Suprapubic skin (tissue), 4 donors: ENCODE data around the gene SPG7. TPM values are rescaled to one million over a fixed set of nuclear protein-coding genes. Genes with fewer than 3 reads are reported as not detected.
A peak's percentile ranks its signal among the peaks of the same experiment; 100 is the strongest.

Experiments used
- DNase-seq, 2 donors: peaks; one replicate each; pipeline ENCODE4 v3.0.0-alpha.2; 2019; ENCODE audit warnings: low spot score in 2 of 2
- H3K27ac ChIP-seq: fragments of 200-600 bp; sonication (generic); one replicate; pipeline ENCODE4 v1.5.1; 2019
- H3K27me3 ChIP-seq: fragments of 200-600 bp; sonication (generic); one replicate; pipeline ENCODE4 v1.5.1; 2019
- H3K36me3 ChIP-seq: fragments of 200-600 bp; sonication (generic); one replicate; pipeline ENCODE4 v1.5.1; 2019
- H3K4me1 ChIP-seq: fragments of 200-600 bp; sonication (generic); one replicate; pipeline ENCODE4 v1.5.1; 2019
- H3K4me3 ChIP-seq: fragments of 200-600 bp; sonication (generic); one replicate; pipeline ENCODE4 v1.5.1; 2019; ENCODE audit warnings: mild to moderate bottlenecking
- H3K9me3 ChIP-seq: fragments of 200-600 bp; sonication (generic); one replicate; pipeline ENCODE4 v1.5.1; 2019
- CTCF ChIP-seq, 2 donors: fragments of 200-600 bp in 1 of 2; fragments of 450-650 bp in 1 of 2; sonication (generic) in 1 of 2; IDR thresholded peaks; one replicate each; pipeline ENCODE4 v1.5.1; 2016 to 2019; ENCODE audit warnings: antibody characterized with exemption in 2 of 2, mild to moderate bottlenecking in 1 of 2, moderate library complexity in 1 of 2
- EP300 ChIP-seq: sonication (generic); formaldehyde crosslinking; IDR thresholded peaks from one replicate; pipeline ENCODE4 v1.6.1; 2017; ENCODE audit warnings: antibody characterized with exemption
- POLR2A ChIP-seq, 2 donors: fragments of 450-650 bp; IDR thresholded peaks; one replicate each; pipeline ENCODE4 v1.6.1; 2017; ENCODE audit warnings: antibody characterized with exemption in 2 of 2, mild to moderate bottlenecking in 2 of 2, moderate library complexity in 2 of 2
- POLR2AphosphoS5 ChIP-seq, 3 donors: sonication (generic); formaldehyde crosslinking; IDR thresholded peaks; one replicate each; pipeline ENCODE4 v1.6.1; 2017; ENCODE audit warnings: antibody characterized with exemption in 3 of 3
- WGBS: methylation state at CpG from one replicate; pipeline ENCODE4 v1.1.5; 2018; 5-methylcytosine and 5-hydroxymethylcytosine counted together
- total RNA-seq, 4 donors: library from RNA; depleted of rRNA; stranded (reverse); fragments of >200 nt; gene quantifications; one replicate each; pipeline ENCODE4 v1.1.0, GENCODE V29; 2016

The SPG7 gene
- total RNA-seq, 4 donors from 2014 or later: 131 to 324 (median 144) TPM

DNA sequence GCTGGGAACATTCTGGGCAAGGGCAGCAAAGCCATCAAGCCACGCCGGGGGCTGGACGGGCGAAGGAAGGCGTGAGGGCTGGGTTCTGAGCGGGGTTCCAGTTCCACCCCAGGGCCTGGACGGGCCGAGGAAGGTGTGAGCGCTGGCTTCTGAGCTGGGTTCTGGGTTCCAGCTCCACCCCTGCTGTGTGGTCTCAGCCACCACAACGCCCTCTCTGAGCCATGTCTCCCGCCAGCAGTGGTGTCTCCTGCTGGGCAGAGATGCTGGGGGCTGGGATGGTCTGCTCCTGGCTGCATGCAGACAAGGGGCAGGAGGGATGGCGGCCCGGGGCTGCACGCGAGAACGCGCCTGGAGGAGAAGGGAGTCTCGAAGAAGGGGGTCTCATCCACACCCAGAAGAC, 63.4 kb downstream of the SPG7 start:
- no peak overlapping the region for H3K27ac ChIP-seq
- no peak for DNase-seq
- H3K27me3 ChIP-seq: peaks cover 48% of the 10 kb centered on the region
- H3K9me3 ChIP-seq: no peaks in the 10 kb centered on the region
- H3K36me3 ChIP-seq: no peaks in the 10 kb centered on the region
- H3K4me3 ChIP-seq: no peak overlapping the region
- 64% methylated on average over 5 of the region's 18 CpGs for WGBS
- H3K4me1 ChIP-seq: peaks cover 30% of the 10 kb centered on the region
- TF ChIP-seq POLR2A (IDR thresholded peaks at IDR 0.05): no peak
- TF ChIP-seq CTCF (IDR thresholded peaks at IDR 0.05): no peak
- TF ChIP-seq EP300: no peak
- no peak for TF ChIP-seq POLR2AphosphoS5 (IDR thresholded peaks at IDR 0.05)

GRCh38 chr16:89572073-89572484, 63.9 kb downstream of the SPG7 start:
- Histone ChIP-seq H3K27ac (no peak overlapping the region), H3K4me3 (no peak overlapping the region), H3K27me3 (peaks cover 53% of the 10 kb centered on the region), H3K36me3 (no peaks in the 10 kb centered on the region), H3K9me3 (no peaks in the 10 kb centered on the region), H3K4me1 (peaks cover 30% of the 10 kb centered on the region)
- 28% methylated on average over 12 of the region's 14 CpGs for WGBS
- DNase-seq: no peak
- TF ChIP-seq POLR2A (IDR thresholded peaks at IDR 0.05): no peak
- TF ChIP-seq CTCF (IDR thresholded peaks at IDR 0.05): no peak
- TF ChIP-seq EP300: no peak
- no peak for TF ChIP-seq POLR2AphosphoS5 (IDR thresholded peaks at IDR 0.05)

- Histone ChIP-seq H3K9me3 (no peaks in the 10 kb centered on the region), H3K27me3 (peaks cover 53% of the 10 kb centered on the region), H3K4me1 (peaks cover 30% of the 10 kb centered on the region), H3K27ac (no peak overlapping the region), H3K4me3 (no peak overlapping the region), H3K36me3 (no peaks in the 10 kb centered on the region)
- TF ChIP-seq CTCF (IDR thresholded peaks at IDR 0.05) (no peak), POLR2AphosphoS5 (IDR thresholded peaks at IDR 0.05) (no peak), EP300 (no peak), POLR2A (IDR thresholded peaks at IDR 0.05) (no peak)
- 74% methylated on average over 14 of the region's 19 CpGs for WGBS
- DNase-seq: no peak
Measured at GRCh38 chr16:89572485-89573205, 64.4 kb downstream of the SPG7 start.

GRCh38 chr16:89573826-89574680, 65.8 kb downstream of the SPG7 start:
- DNase-seq: no peak
- no peaks in the 10 kb centered on the region for H3K36me3 ChIP-seq
- H3K4me1 ChIP-seq: peaks cover 30% of the 10 kb centered on the region
- H3K27ac ChIP-seq: no peak overlapping the region
- no peaks in the 10 kb centered on the region for H3K9me3 ChIP-seq
- peaks cover 53% of the 10 kb centered on the region for H3K27me3 ChIP-seq
- peak overlapping the region; percentile 42 for H3K4me3 ChIP-seq
- TF ChIP-seq POLR2A (IDR thresholded peaks at IDR 0.05): no peak
- TF ChIP-seq EP300: no peak
- WGBS: 76% methylated on average over 28 of the region's 31 CpGs

DNA sequence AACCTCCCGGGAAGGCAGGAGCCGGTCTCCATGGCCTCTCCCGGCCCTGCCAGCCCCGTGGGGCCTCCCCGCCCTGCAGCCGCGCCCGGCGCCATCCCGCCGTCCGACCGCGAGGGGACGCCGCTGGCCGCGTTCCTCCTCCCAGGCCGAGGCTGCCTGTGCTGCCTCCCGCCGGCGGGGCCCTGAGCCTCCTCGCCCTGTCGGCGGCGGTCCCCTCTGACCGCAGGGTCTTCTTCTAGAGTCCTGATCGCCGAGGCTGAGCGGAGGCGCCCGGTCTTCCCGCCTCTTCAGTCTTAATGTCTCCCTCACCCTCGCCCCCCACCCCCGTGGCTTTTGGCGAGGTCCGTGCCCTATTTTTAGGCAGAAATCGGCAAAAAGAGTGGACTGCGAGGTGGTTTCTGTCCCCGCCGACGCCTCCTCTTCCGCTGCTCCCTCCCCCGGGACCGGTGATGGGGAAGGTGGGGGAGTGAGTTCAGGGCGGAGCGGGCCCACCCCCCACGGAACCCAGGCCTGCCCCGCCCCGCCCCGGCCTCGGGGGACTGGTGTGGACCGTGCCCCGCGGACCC, 66.6 kb downstream of the SPG7 start:
- H3K27me3 ChIP-seq: peaks cover 53% of the 10 kb centered on the region
- no peaks in the 10 kb centered on the region for H3K9me3 ChIP-seq
- H3K27ac ChIP-seq: no peak overlapping the region
- no peaks in the 10 kb centered on the region for H3K36me3 ChIP-seq
- peaks cover 30% of the 10 kb centered on the region for H3K4me1 ChIP-seq
- TF ChIP-seq EP300: no peak
- TF ChIP-seq POLR2AphosphoS5 (IDR thresholded peaks at IDR 0.05): no peak
- TF ChIP-seq CTCF (IDR thresholded peaks at IDR 0.05): peak; percentile 39 to 78
- TF ChIP-seq POLR2A (IDR thresholded peaks at IDR 0.05): no peak
- 2% methylated on average over 19 of the region's 55 CpGs for WGBS
- DNase-seq: no peak
- H3K4me3 ChIP-seq: peak overlapping the region; percentile 42
